OCI-LY7 (cell line): ENCODE results near the gene DDIT4.

Source experiments
- EZH2phosphoT487 ChIP-seq: fragments of 200-600 bp; sonication (generic); IDR thresholded peaks from 2 replicates; pipeline ENCODE4 v1.6.1; 2018; ENCODE audit warnings: low read depth, borderline replicate concordance, mild to moderate bottlenecking, mixed run types, antibody characterized with exemption, low read length, moderate library complexity, mixed read lengths
- TF ChIP-seq, protein P1 (sequence below): fragments of 200-600 bp; sonication (generic); conservative IDR thresholded peaks from 2 replicates; pipeline ENCODE4 v1.5.1; 2014; ENCODE audit warnings: mild to moderate bottlenecking, antibody characterized with exemption, low read length, moderate library complexity, mixed read lengths

DNA sequence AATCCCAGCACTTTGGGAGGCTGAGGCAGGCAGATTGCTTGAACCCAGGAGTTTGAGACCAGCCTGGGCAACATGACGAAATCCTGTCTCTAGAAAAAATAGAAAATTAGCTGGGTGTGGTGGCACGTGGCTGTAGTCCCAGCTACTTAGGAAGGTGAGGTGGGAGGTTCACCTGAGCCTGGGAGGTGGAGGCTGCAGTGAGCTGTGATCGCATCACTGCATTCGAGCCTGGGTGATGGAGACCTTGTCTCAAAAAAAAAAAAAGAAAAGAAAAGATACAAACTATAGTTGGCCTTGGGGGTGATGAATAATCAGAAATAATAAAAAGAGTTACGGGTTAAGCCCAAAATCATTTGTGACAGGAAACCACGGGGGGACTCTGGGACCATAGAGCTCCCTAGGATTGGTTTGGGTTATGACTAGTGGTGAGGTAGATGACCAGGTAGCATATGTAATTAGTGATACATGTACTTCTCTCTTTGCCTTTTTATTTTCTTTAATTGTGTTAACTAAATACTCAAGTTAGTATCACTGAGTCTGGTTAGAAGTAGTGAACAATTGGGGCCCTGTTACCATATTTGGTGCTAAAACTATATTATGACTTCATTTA, 47.2 kb upstream of the DDIT4 start:
- TF ChIP-seq, protein P1, sequence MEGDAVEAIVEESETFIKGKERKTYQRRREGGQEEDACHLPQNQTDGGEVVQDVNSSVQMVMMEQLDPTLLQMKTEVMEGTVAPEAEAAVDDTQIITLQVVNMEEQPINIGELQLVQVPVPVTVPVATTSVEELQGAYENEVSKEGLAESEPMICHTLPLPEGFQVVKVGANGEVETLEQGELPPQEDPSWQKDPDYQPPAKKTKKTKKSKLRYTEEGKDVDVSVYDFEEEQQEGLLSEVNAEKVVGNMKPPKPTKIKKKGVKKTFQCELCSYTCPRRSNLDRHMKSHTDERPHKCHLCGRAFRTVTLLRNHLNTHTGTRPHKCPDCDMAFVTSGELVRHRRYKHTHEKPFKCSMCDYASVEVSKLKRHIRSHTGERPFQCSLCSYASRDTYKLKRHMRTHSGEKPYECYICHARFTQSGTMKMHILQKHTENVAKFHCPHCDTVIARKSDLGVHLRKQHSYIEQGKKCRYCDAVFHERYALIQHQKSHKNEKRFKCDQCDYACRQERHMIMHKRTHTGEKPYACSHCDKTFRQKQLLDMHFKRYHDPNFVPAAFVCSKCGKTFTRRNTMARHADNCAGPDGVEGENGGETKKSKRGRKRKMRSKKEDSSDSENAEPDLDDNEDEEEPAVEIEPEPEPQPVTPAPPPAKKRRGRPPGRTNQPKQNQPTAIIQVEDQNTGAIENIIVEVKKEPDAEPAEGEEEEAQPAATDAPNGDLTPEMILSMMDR = no peak
- no peak for TF ChIP-seq EZH2phosphoT487
